Measurements from ENCODE around the gene JPT2.

The JPT2 gene

DNA sequence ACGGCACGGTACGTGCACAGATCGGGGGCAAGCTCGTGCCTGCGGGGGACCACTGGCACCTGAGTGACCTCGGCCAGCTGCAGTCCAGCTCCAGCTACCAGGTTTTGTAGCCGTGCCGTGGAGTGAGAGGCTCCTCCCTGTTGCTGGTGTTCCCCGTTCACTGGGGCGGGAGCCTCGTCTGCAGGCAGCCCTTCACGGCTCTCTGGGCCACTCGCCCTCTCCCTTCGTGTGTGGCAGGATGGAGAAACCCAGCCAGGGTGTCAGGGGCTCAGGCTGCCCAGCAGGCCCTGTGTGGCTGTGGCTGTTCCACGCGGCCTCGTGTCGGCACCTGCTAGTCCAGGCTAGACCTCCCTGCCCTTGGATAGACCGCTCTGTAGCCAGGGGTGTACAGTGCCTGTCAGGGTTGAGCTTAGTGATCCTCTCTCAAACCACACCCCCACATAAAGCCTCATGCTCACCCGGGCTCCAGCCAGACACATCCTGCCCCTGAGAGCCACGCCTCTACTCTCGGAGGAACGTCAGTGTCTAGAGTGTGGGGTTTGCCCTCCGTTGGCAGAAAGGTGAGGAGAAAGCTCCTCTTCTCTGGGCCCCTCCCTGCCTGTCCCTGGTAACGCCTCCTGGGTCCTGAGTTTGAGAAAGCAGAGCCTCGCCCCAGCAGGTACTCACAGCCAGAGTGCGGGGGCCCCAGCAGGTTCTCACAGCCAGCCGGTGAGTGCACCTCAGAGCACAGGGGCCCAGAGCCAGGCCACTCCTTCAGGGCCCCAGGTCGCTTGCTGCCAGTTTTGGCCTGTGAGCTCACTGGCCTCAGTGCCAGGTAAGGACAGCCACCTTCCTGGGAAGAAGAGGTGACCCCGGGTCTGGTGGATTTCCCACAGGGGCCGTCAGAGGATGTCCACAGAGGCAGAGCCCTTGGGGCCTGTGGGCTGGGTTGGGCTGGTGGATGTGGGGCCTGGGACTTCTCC is 65.6 kb downstream of the JPT2 start:
- Histone ChIP-seq H3K27ac (ENCODE audit: low read length) (no peak overlapping the region), H3K4me2 (ENCODE audit: insufficient read depth, low read length) (no peak overlapping the region), H3K4me1 (ENCODE audit: insufficient read depth, low read length) (no peaks in the 10 kb centered on the region), H2AFZ (ENCODE audit: low read depth, low read length) (no peak overlapping the region), H3K79me2 (ENCODE audit: insufficient read depth, low read length) (peaks cover 5% of the 10 kb centered on the region; the same call in 1 of the 2 replicates), H3K36me3 (ENCODE audit: insufficient read depth, low read length) (peaks cover 72% of the 10 kb centered on the region), H3K9me3 (ENCODE audit: insufficient read depth, low read length, severe bottlenecking) (peaks cover 11% of the 10 kb centered on the region), H3K4me3 (ENCODE audit: low read depth in 1 of 2, low read length in 2 of 2) (no peak overlapping the region), H3K27me3 (ENCODE audit: insufficient read depth, low read length, poor library complexity) (no peaks in the 10 kb centered on the region), H3K9ac (ENCODE audit: low read depth, low read length) (no peak overlapping the region), H4K20me1 (ENCODE audit: insufficient read depth, low read length) (peaks cover 15% of the 10 kb centered on the region)
- no peak for TF ChIP-seq EZH2 (IDR thresholded peaks at IDR 0.05; ENCODE audit: borderline replicate concordance, low read depth, low read length, severe bottlenecking)
- TF ChIP-seq, protein P1, sequence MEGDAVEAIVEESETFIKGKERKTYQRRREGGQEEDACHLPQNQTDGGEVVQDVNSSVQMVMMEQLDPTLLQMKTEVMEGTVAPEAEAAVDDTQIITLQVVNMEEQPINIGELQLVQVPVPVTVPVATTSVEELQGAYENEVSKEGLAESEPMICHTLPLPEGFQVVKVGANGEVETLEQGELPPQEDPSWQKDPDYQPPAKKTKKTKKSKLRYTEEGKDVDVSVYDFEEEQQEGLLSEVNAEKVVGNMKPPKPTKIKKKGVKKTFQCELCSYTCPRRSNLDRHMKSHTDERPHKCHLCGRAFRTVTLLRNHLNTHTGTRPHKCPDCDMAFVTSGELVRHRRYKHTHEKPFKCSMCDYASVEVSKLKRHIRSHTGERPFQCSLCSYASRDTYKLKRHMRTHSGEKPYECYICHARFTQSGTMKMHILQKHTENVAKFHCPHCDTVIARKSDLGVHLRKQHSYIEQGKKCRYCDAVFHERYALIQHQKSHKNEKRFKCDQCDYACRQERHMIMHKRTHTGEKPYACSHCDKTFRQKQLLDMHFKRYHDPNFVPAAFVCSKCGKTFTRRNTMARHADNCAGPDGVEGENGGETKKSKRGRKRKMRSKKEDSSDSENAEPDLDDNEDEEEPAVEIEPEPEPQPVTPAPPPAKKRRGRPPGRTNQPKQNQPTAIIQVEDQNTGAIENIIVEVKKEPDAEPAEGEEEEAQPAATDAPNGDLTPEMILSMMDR (IDR thresholded peaks at IDR 0.05; ENCODE audit: borderline replicate concordance, extremely low read depth, low read length, poor library complexity, severe bottlenecking) = no peak
- ATAC-seq (ENCODE audit: insufficient read depth, low read depth) = no peak
- DNase-seq = no peak

DNA sequence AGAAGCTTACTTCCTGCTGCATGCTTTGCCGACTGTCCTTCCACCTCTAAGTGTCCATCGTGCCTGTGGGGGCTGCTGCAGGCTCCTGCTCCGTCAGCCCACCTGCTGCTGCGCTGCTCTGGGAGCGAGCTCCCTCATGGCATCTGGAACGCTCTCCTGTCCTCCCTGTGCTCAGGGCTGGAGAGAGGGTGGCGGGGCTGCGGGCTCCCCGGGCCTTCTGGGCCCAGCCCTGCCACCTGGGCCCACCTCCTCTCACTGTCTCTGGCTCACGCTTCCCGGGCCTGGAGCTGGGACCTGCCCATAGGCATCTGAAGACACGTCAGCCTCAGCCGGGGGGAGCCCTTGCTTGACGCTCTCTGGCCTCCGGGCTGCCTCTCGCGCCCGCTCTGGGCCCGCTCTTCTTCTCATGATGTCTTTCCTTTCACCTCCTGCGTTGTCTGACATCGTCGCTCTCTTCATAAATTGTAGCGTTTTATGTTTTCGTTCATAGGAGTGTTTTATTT is 66.3 kb downstream of the JPT2 start:
- Histone ChIP-seq H3K4me2 (ENCODE audit: insufficient read depth, low read length) (no peak overlapping the region), H3K4me1 (ENCODE audit: insufficient read depth, low read length) (no peaks in the 10 kb centered on the region), H4K20me1 (ENCODE audit: insufficient read depth, low read length) (peaks cover 17% of the 10 kb centered on the region), H3K27ac (ENCODE audit: low read length) (no peak overlapping the region), H2AFZ (ENCODE audit: low read depth, low read length) (no peak overlapping the region), H3K36me3 (ENCODE audit: insufficient read depth, low read length) (peaks cover 80% of the 10 kb centered on the region), H3K9ac (ENCODE audit: low read depth, low read length) (no peak overlapping the region), H3K79me2 (ENCODE audit: insufficient read depth, low read length) (peaks cover 5% of the 10 kb centered on the region; the same call in 1 of the 2 replicates), H3K9me3 (ENCODE audit: insufficient read depth, low read length, severe bottlenecking) (peaks cover 4% of the 10 kb centered on the region), H3K4me3 (ENCODE audit: low read depth in 1 of 2, low read length in 2 of 2) (no peak overlapping the region), H3K27me3 (ENCODE audit: insufficient read depth, low read length, poor library complexity) (no peaks in the 10 kb centered on the region)
- ATAC-seq (ENCODE audit: insufficient read depth, low read depth) (no peak), DNase-seq (no peak)
- no peak for TF ChIP-seq EZH2 (IDR thresholded peaks at IDR 0.05; ENCODE audit: borderline replicate concordance, low read depth, low read length, severe bottlenecking)
- TF ChIP-seq, protein P1 (IDR thresholded peaks at IDR 0.05; ENCODE audit: borderline replicate concordance, extremely low read depth, low read length, poor library complexity, severe bottlenecking) = no peak

DNA sequence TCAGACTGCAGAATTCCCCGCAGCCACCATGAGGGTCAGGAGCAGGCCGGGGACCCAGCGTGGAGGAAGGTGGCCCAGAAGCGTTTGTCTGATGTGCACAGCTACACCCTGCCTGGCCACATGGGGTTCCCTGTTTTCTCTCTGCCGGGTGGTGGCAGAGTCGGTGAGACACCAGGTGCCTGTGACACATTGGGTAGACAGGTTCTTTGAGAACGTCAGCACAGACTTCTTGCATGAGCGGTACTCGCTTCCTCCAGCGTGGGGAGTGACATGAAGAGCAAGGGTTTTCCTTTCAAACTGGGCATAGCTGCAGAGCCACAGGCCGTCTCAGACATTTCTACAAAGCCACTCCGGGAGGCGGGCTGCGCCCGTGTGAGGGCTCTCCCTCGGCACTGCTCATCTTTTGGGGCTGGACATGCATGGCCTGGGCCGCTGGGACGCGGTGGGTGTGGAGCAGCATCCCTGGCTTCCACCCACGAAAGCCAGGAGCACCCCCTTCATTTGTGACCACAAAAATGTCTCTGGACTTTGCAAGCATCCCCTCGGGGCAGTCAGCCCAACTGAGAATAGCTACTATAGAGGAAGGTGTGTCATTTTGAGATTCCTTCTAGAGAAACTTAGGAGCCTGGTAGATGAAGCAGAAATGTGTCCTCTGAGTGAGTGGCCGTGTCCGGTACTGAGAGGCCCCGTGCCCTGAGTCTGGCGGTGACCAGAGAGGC is 67.3 kb downstream of the JPT2 start:
- Histone ChIP-seq H4K20me1 (ENCODE audit: insufficient read depth, low read length) (peaks cover 19% of the 10 kb centered on the region), H3K4me3 (ENCODE audit: low read depth in 1 of 2, low read length in 2 of 2) (no peak overlapping the region), H3K36me3 (ENCODE audit: insufficient read depth, low read length) (peaks cover 77% of the 10 kb centered on the region), H2AFZ (ENCODE audit: low read depth, low read length) (no peak overlapping the region), H3K9me3 (ENCODE audit: insufficient read depth, low read length, severe bottlenecking) (no peaks in the 10 kb centered on the region), H3K79me2 (ENCODE audit: insufficient read depth, low read length) (0 out of 2 replicates have a peak, but pooled peaks cover 2% of the 10 kb centered on the region), H3K4me2 (ENCODE audit: insufficient read depth, low read length) (no peak overlapping the region), H3K27ac (ENCODE audit: low read length) (no peak overlapping the region), H3K4me1 (ENCODE audit: insufficient read depth, low read length) (no peaks in the 10 kb centered on the region), H3K9ac (ENCODE audit: low read depth, low read length) (no peak overlapping the region), H3K27me3 (ENCODE audit: insufficient read depth, low read length, poor library complexity) (no peaks in the 10 kb centered on the region)
- no peak for DNase-seq
- ATAC-seq (ENCODE audit: insufficient read depth, low read depth) = no peak
- TF ChIP-seq, protein P1 (IDR thresholded peaks at IDR 0.05; ENCODE audit: borderline replicate concordance, extremely low read depth, low read length, poor library complexity, severe bottlenecking) = no peak
- no peak for TF ChIP-seq EZH2 (IDR thresholded peaks at IDR 0.05; ENCODE audit: borderline replicate concordance, low read depth, low read length, severe bottlenecking)

Measured in DND-41 (cell line).